ENCODE measurements around the gene PHACTR2. TPM values are rescaled to one million over a fixed set of nuclear protein-coding genes. Genes with fewer than 3 reads are reported as not detected.

PHACTR2 gene
- total RNA-seq, 2 donors from 2014 or later: 53.8 to 72.6 TPM

DNA sequence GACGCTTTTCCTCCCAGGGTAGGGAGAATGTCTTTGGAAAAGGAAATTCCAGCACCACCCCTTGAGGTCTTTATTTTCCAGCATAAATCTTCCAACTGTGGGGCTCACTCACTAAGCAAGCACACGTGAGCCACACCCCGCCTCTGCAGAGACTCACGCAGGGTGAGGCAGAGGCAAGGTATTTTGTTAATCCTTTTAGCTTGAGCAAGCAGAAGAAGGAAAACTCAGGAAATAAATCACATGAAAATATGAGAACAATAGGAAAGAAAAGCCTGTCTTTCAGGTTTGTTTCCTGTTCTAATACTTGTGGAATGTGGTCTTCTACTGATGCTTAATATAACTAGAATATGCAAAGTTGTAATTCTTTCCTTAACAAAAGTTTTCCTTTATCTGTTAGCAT is 4.1 kb upstream of the PHACTR2 start:
- intact Hi-C loops (cut with DNase I): loop anchor here in 1 of 2 donors (10.0 kb wide), 1 partner anchor 89 kb away; no protein-coding TSS in a partner anchor
- no peak for DNase-seq (ENCODE audit: low spot score)

DNA sequence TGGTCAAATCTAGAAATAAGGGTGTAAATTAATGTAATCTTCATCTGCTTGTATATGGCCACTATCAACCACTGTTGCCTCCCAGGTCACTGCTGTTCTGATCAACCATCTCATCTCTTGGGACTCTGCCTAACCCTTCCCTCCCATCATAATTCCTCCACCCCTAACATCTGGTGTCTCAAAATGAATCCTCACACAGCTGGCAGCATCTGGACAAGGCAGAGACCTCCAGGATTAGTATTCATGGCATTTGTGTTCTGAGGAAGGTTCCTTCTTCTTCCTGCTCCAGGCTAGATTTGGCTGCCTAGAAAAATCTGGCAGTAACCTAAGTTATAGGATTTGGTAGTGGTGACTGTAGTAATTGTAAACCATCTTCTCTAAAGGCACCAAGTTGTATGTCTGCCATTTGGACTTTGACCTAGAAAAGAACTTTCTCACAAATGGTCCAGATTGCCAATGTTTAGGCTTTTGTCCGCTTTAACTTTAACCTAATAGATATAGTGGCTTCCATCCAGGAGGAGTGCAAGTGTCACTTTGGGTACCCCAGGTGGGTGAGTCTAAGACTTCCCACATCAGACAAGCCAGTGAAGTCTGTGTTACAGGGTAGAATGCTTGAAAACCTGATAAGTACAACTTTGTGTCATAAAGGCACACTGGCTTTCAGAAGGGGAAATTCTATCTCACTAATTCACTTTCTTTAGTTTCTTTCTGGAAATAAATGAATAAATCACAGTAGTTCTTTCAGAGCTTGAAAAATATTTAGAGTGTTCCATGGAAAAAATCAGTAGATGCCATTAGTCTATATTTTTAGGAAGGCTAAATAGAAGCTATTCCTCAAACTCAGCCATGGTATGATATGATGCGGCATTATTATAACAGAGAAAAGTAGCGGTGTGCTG is 3.0 kb upstream of the PHACTR2 start:
- DNase-seq (ENCODE audit: low spot score): no peak
- intact Hi-C loops (cut with DNase I): loop anchor here in 1 of 2 donors (10.0 kb wide), 1 partner anchor 90 kb away; no protein-coding TSS in a partner anchor

DNA sequence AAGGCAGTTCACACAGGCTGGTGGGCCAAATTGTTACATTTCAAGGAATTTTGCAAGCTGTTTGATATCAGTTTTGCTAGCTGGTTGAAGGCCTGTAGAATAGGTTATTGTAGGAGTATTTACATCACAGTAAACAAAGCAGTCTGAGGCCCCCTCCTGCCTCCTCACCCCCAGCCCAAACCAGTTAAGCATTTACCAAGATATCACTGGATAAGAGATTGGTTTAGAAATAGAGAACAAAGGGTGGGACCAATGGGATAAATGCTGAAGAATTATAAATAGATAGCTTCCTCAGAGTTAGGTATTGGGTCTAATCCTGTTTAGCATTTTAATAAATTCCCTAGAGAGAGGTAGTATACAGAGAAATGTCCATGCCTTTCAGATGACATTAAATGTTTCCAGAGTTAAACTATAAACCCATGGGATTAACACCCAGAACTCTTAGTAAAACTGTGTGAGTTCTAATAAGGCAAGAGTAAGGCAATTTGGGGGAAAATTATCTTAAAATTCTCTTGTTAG is 2.3 kb upstream of the PHACTR2 start:
- no peak for DNase-seq (ENCODE audit: low spot score)
- intact Hi-C loops (cut with DNase I): loop anchor here in 1 of 2 donors (10.0 kb wide), 1 partner anchor 91 kb away; no protein-coding TSS in a partner anchor

DNA sequence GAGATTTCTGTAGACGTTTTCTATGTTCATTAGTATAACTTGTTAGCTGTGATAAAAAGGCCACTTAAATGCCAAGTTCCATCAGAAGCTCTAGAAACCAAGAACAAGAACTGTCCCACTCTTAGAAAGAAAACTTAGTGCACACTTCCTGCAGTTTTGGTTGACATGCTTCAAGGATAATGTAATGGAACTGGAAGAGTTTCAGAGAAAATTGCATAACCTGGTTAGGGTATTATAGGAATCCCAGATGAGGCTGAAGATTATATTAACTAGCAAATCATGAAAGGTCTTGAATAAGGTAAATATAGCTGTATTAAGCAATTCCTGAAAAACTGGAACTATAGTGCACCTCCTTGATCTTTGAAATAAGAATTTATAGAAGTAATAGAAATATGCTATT is 1.8 kb upstream of the PHACTR2 start:
- no peak for DNase-seq (ENCODE audit: low spot score)
- intact Hi-C loops (cut with DNase I): loop anchor here in 1 of 2 donors (10.0 kb wide), 1 partner anchor 91 kb away; no protein-coding TSS in a partner anchor

DNA sequence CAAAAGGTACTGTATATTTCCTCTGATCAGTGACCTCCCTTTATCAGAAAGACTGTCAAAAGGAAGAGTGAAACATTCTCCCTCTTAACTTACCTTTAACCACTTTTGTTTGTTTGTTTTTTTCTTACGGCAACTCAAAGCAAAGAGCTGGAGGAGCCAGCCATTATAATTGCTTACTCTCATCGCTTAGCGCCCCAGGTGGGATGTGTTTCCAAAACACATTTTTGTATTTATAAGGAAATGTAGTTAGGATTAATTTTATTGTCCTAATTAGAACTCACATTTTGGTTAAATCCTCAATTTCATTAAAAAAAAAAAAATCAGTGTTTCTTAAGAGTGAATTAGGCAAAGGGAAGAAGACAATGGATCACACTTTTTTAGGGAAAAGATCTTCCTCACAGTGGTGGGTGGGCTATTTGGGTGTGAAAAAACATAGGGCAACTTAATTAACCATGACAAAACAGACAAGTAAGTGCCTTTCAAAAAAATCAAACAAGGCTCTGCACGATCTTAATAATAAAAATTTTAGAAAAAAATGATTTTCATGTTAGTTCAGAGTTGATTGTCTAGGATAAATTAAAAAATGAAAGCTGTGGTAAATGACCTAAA is 1.2 kb upstream of the PHACTR2 start:
- no peak for DNase-seq (ENCODE audit: low spot score)
- intact Hi-C loops (cut with DNase I): loop anchor here in 1 of 2 donors (10.0 kb wide), 1 partner anchor 92 kb away; no protein-coding TSS in a partner anchor

DNA sequence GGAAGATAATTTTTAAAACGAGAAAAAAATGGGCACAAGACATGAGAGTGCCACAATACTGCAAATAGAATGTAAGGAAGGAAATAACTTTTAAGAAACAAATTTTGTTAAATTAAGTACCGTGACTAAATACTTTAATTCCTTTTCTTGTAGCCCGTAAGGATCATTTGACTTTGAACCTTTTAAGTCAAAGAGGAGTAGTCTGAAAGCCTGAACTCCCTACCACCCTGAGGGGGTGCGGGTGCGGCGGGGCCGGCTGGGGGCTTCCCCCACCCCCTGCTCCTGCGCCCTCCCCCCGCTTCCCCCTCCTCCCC is 231 bp upstream of the PHACTR2 start:
- intact Hi-C loops (cut with DNase I): loop anchor here in 1 of 2 donors (10.0 kb wide), 1 partner anchor 93 kb away; no protein-coding TSS in a partner anchor
- no peak for DNase-seq (ENCODE audit: low spot score)

DNA sequence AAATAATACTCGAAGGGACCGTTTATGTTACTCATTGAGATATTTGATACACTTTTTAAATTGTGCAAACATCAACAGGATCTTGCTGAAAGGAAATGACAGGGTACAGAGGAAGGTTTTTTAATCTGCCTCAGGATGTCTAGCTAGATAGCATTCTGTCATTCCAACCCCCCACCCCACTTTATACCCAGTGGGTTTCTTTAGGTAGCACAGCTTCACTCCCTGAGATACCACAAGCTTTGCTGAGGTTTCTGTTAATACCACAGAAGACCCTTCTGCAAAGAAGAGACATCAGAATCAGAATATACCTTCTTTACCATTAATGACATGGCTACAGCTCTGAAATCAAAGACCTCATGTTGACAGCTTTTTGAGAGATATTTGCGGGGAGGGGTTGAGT is 1.3 kb downstream of the PHACTR2 start:
- intact Hi-C loops (cut with DNase I): loop anchor here in 1 of 2 donors (10.0 kb wide), 1 partner anchor 94 kb away; no protein-coding TSS in a partner anchor
- DNase-seq (ENCODE audit: low spot score): no peak

DNA sequence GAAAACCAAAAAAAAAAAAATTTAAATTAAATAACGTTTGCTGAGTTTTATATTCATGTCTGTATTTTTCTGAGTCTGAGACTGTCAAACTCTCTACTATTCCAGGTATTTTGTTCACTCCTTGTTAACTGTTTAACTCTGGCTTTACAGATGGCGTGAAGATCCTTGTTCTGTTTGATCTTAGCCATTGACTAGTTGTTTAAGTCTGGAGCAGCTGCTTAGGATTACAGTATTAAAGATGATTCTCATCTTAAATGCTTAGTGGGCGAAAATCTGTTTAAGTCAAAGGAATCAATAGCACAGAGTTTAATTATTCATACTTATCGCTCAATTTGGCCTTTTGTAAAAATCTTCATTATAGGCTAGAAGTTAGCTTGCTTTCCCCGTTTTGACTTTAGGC is 2.4 kb downstream of the PHACTR2 start:
- intact Hi-C loops (cut with DNase I): loop anchor here in 1 of 2 donors (10.0 kb wide), 1 partner anchor 65 kb away; no protein-coding TSS in a partner anchor
- no peak for DNase-seq (ENCODE audit: low spot score)

DNA sequence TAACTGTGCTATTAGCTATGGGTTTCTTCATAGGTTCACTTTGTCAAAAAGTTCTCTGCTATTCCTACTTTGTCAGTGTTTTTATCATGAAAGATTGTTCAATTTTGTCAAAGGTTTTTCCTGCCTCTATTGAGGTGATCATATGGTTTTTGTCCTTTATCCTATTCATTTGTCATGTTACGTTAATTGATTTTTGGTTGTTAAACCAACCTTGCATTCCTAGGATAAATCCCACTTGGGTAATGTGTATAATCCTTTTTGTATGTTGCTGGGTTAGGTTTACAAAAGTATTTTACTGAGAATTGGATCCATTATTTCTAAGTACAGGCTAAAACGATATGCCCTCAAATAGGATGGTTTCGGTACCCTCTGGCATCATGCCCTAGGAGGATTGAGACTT is 5.0 kb downstream of the PHACTR2 start:
- intact Hi-C loops (cut with DNase I): loop anchor here in 1 of 2 donors (10.0 kb wide), 1 partner anchor 62 kb away; no protein-coding TSS in a partner anchor
- no peak for DNase-seq (ENCODE audit: low spot score)

DNA sequence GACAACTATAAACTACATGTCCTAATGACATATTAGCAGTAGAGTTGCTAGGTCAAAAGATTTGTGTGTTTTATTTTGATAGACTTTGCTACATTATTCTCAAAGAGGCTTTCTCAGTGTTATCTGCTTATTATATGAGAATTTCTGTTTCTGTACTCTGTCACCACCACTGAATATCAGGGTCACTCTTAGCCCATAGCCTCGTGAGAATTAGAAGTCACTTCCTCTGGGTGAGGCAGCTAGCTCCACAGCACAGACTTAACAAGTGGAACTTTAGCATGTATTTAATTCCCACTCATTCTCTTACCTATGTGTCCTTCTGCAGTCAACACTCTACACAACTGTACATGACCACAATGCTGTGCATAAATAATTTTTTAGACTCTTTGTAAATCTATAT is 6.7 kb downstream of the PHACTR2 start:
- DNase-seq (ENCODE audit: low spot score): no peak
- intact Hi-C loops (cut with DNase I): loop anchor here in 1 of 2 donors (10.0 kb wide), 1 partner anchor 60 kb away; no protein-coding TSS in a partner anchor

DNA sequence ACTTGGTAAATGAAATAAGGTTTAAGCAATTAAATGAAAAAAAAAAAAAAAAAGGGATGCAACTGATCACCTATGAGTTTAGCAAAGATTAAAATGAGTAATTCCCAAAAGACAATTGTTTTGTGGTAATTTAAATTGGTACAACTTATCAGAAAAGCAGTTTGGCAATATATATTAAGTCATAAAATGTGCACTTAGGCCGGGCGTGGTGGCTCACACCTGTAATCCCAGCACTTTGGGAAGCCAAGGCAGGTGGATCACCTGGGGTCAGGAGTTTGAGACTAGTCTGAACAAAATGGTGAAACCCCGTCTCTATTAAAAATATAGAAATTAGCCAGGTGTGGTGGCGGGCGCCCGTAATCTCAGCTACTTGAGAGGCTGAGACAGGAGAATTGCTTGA is 7.9 kb downstream of the PHACTR2 start:
- no peak for DNase-seq (ENCODE audit: low spot score)
- intact Hi-C loops (cut with DNase I): loop anchor here in 1 of 2 donors (10.0 kb wide), 1 partner anchor 59 kb away; no protein-coding TSS in a partner anchor

DNA sequence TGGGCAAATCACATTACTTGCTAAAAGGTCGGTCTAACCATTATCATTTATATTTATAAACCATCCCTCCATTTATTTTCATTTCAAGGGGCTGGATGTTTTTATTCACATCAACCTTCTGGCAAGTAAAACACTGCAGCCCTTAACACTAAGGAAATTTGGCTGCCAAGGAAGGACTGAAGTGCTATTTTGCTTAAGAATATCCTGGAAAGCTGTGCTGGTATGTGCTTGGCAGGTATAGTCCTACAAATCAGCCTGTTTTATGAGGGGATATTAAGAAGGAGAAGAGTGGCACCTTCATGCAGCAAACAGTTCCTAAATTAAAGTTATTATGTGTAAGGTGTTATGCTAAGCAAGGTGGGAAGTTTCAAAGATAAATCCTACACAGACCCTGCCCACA is 9.8 kb downstream of the PHACTR2 start:
- DNase-seq (ENCODE audit: low spot score): no peak
- intact Hi-C loops (cut with DNase I): loop anchor here in 1 of 2 donors (10.0 kb wide), 1 partner anchor 57 kb away; no protein-coding TSS in a partner anchor

DNA sequence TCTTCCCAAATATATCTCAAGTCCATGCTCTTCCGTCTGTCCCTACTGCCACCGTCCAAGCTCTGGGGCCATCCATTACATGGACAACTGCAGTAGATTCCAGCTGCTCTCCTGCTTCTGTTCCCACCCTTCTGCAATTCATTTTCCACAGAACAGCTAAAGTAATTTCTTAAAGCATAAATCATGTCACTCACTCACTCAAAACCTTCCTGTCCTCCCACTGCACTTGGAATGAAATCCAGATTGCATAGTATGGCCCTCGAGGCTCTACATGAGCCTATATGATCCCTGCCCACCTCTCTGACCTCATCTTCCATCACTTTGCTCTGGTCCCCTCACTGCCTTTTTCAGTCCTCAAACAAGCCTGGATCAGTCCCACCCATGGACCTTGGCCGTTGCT is 10.9 kb downstream of the PHACTR2 start:
- intact Hi-C loops (cut with DNase I): loop anchor here in 1 of 2 donors (10.0 kb wide), 1 partner anchor 56 kb away; no protein-coding TSS in a partner anchor
- no peak for DNase-seq (ENCODE audit: low spot score)

DNA sequence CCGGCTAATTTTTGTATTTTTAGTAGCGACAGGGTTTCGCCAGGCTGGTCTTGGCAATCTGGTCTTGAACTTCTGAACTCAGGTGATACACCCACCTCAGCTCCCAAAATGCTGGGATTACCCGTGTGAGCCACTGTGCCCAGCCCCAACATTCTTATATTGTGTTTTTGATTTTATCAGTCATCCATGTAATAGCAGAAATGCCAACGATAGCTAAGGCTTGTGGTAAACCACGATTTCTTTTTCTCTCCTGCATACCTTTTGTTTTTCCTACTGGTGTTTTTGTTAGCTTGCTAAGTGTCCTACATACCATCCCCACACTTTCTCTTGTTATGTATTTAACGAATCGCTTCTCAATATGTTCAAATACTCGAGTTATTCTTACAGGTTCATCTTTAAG is 12.1 kb downstream of the PHACTR2 start:
- intact Hi-C loops (cut with DNase I): loop anchor here in 1 of 2 donors (10.0 kb wide), 1 partner anchor 55 kb away; no protein-coding TSS in a partner anchor

DNA sequence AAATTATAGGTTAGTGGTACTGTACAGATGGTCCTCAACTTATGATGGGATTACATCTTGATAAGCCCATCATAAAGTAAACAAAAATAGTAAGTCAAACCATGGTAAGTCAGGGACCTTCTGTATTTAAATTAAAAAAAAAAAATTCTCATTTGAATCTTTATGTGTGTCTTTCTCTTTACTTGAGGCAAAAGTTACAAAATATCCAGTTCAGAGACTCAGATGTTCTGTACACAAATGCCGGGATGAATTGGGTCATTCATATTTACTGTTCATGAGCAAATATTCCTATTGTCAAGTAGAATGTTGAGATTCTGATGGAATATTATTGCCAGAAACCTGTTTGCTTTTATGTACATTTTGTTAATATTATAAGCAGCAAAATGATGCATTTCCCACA is 13.4 kb downstream of the PHACTR2 start:
- DNase-seq (ENCODE audit: low spot score): no peak
- intact Hi-C loops (cut with DNase I): no loop called here

More for the DNA sequence above, 12.1 kb downstream of the PHACTR2 start:
- no peak for DNase-seq (ENCODE audit: low spot score)

DNA sequence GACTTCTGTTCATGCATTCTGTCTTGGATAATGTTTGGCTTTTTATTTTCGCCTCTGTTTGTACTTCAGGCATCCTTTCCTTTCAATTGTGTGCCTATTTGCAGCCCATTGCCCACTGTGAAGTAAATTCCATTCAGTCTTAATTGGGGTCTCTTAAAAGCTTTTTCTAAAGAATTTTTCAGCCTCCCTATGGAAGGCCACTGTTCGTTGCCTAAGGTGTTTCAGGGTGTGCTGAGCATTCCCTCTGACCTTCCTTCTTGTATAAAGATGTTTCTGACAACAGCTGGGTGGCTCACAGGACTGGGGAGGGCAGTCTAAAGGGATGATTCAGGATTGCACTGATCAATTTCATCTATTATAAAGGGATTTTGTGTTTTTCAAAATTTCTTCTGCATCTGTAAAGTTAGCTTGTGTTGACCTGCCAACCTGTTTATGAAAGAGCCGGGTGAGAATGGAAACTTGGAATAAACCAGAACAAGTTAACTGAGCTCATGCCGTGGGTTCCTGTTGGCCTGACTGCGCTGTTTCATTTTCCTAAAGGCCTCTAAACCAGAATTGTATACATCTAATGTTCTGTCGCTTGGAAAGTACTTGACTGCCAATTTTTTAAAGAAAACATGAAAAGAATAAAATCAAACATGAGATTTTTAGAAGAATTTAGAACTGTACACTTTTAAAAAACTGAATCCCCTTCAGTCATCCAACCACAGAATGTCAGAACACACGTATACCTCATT is 14.3 kb downstream of the PHACTR2 start:
- DNase-seq (ENCODE audit: low spot score): no peak
- intact Hi-C loops (cut with DNase I): no loop called here

DNA sequence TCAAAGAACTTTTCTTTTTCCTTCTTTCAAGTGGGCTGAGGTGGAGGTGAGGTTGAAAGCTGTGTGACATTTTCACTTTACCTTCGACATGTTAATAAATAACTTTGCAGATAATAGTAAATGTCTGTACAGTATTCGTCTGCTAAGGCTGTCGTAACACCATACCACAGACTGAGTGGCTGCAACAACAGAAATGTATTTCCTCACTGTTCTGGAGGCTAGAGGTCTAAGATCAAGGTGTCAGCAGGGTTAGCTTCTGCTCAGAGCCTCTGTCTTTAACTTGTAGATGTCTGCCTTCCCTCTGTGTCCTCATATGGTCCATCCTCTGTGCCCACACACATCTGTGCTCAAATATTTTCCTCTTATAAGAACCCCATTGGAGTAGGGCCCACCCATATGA is 14.9 kb downstream of the PHACTR2 start:
- DNase-seq (ENCODE audit: low spot score): no peak
- intact Hi-C loops (cut with DNase I): no loop called here

DNA sequence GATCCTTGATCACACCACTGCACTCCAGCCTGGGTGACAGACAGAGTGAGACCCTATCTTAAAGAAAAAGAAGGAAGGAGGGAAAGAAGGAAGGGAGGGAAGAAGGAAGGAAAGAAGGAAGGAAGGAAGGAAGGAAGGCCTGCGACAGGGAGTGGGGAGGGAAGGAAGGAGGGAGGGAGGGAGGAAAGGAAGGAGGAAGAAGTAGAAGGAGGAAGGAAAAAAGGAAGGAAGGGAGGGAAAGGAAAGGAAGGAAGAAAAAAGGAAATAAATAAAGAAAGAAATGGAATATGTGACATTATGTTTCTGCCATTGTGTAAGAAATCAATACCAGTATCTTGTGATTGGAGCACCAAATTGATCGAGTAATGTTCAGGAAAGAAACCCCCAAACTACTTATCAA is 16.2 kb downstream of the PHACTR2 start:
- no peak for DNase-seq (ENCODE audit: low spot score)
- intact Hi-C loops (cut with DNase I): no loop called here

DNA sequence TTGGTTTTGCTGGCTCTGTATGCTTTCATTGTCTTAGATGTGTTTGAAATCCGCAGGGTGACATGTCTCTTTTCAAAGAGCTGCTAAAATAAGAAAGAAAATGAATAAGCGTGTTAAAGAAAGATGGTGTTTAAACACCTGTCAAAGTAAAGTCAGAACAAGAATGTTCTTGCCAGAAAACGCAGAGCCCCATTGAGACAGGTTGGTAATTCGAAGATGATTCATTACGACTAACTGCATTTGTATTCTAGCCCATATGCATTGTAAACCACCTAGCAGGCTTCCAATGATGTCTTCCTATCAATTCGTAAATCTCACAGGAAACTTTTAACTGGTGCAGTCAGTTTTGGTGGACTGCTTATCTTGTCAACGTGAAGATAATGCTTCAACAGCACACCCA is 16.8 kb downstream of the PHACTR2 start:
- DNase-seq (ENCODE audit: low spot score): no peak
- intact Hi-C loops (cut with DNase I): no loop called here

Measured in posterior vena cava (tissue), 2 donors.